HepG2 (cell line): ENCODE results near the gene IHH. TPM values are rescaled to one million over a fixed set of nuclear protein-coding genes. Genes with fewer than 3 reads are reported as not detected.
A peak's percentile ranks its signal among the peaks of the same experiment; 100 is the strongest.

ENCODE experiments used
- BCL6 ChIP-seq: IDR thresholded peaks from 2 replicates; pipeline ENCODE4 v1.6.1; 2016; ENCODE audit warnings: missing genetic modification reagents, missing compliant biosample characterization
- GABPB1 ChIP-seq: IDR thresholded peaks from 2 replicates; pipeline ENCODE4 v1.6.1; 2016; ENCODE audit warnings: mild to moderate bottlenecking, missing genetic modification reagents, moderate library complexity, missing compliant biosample characterization
- MAF1 ChIP-seq: sonication (generic); formaldehyde crosslinking; IDR thresholded peaks from 2 replicates; pipeline ENCODE4 v1.5.0; 2020; ENCODE audit warnings: missing genetic modification reagents, borderline replicate concordance
- NFE2L2 ChIP-seq: fragments of 150-350 bp; IDR thresholded peaks from 2 replicates; pipeline ENCODE4 v1.6.1; 2014; ENCODE audit warnings: low read length
- REXO4 ChIP-seq: sonication (generic); formaldehyde crosslinking; IDR thresholded peaks from 2 replicates; pipeline ENCODE4 v1.8.0; 2022; ENCODE audit warnings: missing genetic modification reagents, mild to moderate bottlenecking, borderline replicate concordance
- TRIM24 ChIP-seq: sonication (generic); formaldehyde crosslinking; IDR thresholded peaks from 2 replicates; pipeline ENCODE4 v1.8.0; 2022; ENCODE audit warnings: mild to moderate bottlenecking, missing genetic modification reagents
- ZNF3 ChIP-seq: IDR thresholded peaks from 2 replicates; pipeline ENCODE4 v1.7.0; 2017; ENCODE audit warnings: inconsistent platforms
- ZNF30 ChIP-seq: sonication (generic); formaldehyde crosslinking; IDR thresholded peaks from 2 replicates; pipeline ENCODE4 v1.5.0; 2020; ENCODE audit warnings: mild to moderate bottlenecking, missing genetic modification reagents
- ZNF430 ChIP-seq: sonication (generic); formaldehyde crosslinking; IDR thresholded peaks from 2 replicates; pipeline ENCODE4 v1.9.0; 2021; ENCODE audit warnings: mild to moderate bottlenecking, missing genetic modification reagents
- polyA plus RNA-seq, 8 experiments: library from polyadenylated mRNA; depleted of rRNA in 3 of 8; stranded (reverse) in 7 of 8; unstranded in 1 of 8; fragments of >200 nt; fragmentation: Illumina TruSeq in 4 of 8; extraction: Trizol in 4 of 8; gene quantifications; 2 replicates each; pipeline versions ENCODE4 v1.2.1 to v1.2.3, GENCODE V29; 2011 to 2016; ENCODE audit warnings: low read depth in 4 of 8, missing spikeins in 1 of 8, mixed read lengths in 1 of 8; ENCODE audit not compliant: insufficient read depth in 1 of 8
- total RNA-seq, 5 experiments: library from RNA; depleted of rRNA; stranded (reverse); fragments of >200 nt; fragmentation: Illumina TruSeq; extraction: Trizol; gene quantifications; 2 replicates each; pipeline ENCODE4 v1.2.3, GENCODE V29; 2016; ENCODE audit warnings: low read depth in 1 of 5
- TF ChIP-seq, protein P1 (sequence below): sonication (generic); formaldehyde crosslinking; IDR thresholded peaks from 2 replicates; pipeline ENCODE4 v1.4.0; 2020; ENCODE audit warnings: missing genetic modification reagents, borderline replicate concordance
- TF ChIP-seq, protein P2 (sequence below): sonication (generic); formaldehyde crosslinking; IDR thresholded peaks from 2 replicates; pipeline ENCODE4 v1.5.1; 2020; ENCODE audit warnings: mild to moderate bottlenecking, missing genetic modification reagents, moderate library complexity
- TF ChIP-seq, protein P3 (sequence below): sonication (generic); formaldehyde crosslinking; IDR thresholded peaks from 2 replicates; pipeline ENCODE4 v1.8.1; 2022; ENCODE audit warnings: low read depth, mild to moderate bottlenecking, missing genetic modification reagents
- TF ChIP-seq, protein P4 (sequence below): sonication (generic); formaldehyde crosslinking; IDR thresholded peaks from 2 replicates; pipeline ENCODE4 v1.4.0; 2020; ENCODE audit warnings: low read depth, missing genetic modification reagents

The IHH gene
- total and polyA plus RNA-seq, 2 of the 13 experiments (the other 11 are each of a cell fraction or from before 2014, with no cell fraction given) = 0.42 TPM; not detected in 1

DNA sequence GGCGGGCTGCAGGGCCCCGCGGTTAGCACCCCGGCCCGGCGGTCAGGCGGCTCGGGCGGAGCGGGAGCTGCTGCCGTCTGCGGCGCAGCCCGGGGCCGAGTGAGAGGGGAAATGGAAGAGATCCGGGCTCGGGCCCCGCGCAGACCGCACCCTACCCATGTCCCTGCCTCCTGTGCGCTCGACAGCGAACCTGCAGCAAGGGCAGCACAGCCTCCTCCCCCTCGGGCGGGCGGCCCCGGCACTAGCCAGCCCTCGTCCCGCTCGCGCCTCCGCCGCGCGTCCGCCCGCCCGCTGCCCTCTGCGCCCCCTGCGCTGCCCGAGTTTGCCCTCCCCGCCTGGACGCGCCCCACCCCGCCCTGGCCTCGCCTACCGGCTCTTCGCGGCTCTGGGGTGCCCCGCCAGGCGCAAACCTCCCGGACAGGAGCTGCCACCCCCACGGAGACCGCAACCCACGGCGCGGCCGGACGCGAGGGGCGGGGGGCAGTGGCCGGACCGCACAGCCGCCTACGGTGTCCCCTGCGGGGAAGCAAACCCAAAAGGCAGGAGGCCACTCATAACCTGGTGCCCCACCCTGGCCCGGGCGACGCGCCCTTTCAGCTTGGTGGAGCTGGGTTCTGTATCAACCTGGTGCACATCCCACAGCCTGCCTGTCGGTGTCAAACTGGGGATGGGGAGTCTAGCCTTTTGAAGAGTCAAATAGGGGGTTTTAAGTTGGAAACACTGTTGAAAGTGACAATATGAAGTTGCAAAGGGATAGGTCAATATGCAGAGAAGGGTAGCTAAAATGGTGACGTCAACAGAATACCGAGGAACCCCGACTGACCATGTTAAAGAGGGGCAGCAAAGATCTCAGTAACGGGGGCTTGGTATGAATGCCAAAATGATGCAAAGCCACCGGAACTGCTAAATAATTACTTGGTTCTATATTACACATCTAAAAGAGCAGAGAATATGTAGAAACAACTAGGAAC lies at the start of gene IHH (continued):
- TF ChIP-seq, protein P1, sequence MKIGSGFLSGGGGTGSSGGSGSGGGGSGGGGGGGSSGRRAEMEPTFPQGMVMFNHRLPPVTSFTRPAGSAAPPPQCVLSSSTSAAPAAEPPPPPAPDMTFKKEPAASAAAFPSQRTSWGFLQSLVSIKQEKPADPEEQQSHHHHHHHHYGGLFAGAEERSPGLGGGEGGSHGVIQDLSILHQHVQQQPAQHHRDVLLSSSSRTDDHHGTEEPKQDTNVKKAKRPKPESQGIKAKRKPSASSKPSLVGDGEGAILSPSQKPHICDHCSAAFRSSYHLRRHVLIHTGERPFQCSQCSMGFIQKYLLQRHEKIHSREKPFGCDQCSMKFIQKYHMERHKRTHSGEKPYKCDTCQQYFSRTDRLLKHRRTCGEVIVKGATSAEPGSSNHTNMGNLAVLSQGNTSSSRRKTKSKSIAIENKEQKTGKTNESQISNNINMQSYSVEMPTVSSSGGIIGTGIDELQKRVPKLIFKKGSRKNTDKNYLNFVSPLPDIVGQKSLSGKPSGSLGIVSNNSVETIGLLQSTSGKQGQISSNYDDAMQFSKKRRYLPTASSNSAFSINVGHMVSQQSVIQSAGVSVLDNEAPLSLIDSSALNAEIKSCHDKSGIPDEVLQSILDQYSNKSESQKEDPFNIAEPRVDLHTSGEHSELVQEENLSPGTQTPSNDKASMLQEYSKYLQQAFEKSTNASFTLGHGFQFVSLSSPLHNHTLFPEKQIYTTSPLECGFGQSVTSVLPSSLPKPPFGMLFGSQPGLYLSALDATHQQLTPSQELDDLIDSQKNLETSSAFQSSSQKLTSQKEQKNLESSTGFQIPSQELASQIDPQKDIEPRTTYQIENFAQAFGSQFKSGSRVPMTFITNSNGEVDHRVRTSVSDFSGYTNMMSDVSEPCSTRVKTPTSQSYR = no peak
- TF ChIP-seq ZNF430 (no peak), MAF1 (CRISPR knock-in tag) (no peak), BCL6 (CRISPR knock-in tag) (peak; percentile 76; the same call in 1 of the 2 replicates), GABPB1 (CRISPR knock-in tag) (no peak), REXO4 (no peak), NFE2L2 (no peak), TRIM24 (CRISPR knock-in tag) (no peak), ZNF3 (CRISPR knock-in tag) (no peak), ZNF30 (CRISPR knock-in tag) (no peak)
- TF ChIP-seq, protein P2, sequence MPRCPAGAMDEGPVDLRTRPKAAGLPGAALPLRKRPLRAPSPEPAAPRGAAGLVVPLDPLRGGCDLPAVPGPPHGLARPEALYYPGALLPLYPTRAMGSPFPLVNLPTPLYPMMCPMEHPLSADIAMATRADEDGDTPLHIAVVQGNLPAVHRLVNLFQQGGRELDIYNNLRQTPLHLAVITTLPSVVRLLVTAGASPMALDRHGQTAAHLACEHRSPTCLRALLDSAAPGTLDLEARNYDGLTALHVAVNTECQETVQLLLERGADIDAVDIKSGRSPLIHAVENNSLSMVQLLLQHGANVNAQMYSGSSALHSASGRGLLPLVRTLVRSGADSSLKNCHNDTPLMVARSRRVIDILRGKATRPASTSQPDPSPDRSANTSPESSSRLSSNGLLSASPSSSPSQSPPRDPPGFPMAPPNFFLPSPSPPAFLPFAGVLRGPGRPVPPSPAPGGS (CRISPR knock-in tag) = peak; percentile 43; the same call in 1 of the 2 replicates
- TF ChIP-seq, protein P3, sequence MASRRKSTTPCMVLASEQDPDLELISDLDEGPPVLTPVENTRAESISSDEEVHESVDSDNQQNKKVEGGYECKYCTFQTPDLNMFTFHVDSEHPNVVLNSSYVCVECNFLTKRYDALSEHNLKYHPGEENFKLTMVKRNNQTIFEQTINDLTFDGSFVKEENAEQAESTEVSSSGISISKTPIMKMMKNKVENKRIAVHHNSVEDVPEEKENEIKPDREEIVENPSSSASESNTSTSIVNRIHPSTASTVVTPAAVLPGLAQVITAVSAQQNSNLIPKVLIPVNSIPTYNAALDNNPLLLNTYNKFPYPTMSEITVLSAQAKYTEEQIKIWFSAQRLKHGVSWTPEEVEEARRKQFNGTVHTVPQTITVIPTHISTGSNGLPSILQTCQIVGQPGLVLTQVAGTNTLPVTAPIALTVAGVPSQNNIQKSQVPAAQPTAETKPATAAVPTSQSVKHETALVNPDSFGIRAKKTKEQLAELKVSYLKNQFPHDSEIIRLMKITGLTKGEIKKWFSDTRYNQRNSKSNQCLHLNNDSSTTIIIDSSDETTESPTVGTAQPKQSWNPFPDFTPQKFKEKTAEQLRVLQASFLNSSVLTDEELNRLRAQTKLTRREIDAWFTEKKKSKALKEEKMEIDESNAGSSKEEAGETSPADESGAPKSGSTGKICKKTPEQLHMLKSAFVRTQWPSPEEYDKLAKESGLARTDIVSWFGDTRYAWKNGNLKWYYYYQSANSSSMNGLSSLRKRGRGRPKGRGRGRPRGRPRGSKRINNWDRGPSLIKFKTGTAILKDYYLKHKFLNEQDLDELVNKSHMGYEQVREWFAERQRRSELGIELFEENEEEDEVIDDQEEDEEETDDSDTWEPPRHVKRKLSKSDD = no peak
- TF ChIP-seq, protein P4, sequence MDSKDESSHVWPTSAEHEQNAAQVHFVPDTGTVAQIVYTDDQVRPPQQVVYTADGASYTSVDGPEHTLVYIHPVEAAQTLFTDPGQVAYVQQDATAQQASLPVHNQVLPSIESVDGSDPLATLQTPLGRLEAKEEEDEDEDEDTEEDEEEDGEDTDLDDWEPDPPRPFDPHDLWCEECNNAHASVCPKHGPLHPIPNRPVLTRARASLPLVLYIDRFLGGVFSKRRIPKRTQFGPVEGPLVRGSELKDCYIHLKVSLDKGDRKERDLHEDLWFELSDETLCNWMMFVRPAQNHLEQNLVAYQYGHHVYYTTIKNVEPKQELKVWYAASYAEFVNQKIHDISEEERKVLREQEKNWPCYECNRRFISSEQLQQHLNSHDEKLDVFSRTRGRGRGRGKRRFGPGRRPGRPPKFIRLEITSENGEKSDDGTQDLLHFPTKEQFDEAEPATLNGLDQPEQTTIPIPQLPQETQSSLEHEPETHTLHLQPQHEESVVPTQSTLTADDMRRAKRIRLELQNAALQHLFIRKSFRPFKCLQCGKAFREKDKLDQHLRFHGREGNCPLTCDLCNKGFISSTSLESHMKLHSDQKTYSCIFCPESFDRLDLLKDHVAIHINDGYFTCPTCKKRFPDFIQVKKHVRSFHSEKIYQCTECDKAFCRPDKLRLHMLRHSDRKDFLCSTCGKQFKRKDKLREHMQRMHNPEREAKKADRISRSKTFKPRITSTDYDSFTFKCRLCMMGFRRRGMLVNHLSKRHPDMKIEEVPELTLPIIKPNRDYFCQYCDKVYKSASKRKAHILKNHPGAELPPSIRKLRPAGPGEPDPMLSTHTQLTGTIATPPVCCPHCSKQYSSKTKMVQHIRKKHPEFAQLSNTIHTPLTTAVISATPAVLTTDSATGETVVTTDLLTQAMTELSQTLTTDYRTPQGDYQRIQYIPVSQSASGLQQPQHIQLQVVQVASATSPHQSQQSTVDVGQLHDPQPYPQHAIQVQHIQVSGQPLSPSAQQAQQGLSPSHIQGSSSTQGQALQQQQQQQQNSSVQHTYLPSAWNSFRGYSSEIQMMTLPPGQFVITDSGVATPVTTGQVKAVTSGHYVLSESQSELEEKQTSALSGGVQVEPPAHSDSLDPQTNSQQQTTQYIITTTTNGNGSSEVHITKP (CRISPR knock-in tag) = no peak
